Measurements from ENCODE around the gene CACTIN. TPM values are rescaled to one million over a fixed set of nuclear protein-coding genes. Genes with fewer than 3 reads are reported as not detected.
"Not testable (repeated sequence)": the region's sequence is repeated elsewhere in the genome, so short reads cannot be mapped to it uniquely, and the experiment has no call there.

The CACTIN gene
- total RNA-seq, result 19.1 and 32.4 TPM in 2 replicates

GRCh38 chr19:3626473-3627350 is at the start of gene CACTIN:
Gene CACTIN, minus strand, starts transcription at chr19:3626790. Its CDS starts 28 bp downstream, at chr19:3626762.
- peak; percentile 93 for DNase-seq (ENCODE audit: low read depth)

DNA sequence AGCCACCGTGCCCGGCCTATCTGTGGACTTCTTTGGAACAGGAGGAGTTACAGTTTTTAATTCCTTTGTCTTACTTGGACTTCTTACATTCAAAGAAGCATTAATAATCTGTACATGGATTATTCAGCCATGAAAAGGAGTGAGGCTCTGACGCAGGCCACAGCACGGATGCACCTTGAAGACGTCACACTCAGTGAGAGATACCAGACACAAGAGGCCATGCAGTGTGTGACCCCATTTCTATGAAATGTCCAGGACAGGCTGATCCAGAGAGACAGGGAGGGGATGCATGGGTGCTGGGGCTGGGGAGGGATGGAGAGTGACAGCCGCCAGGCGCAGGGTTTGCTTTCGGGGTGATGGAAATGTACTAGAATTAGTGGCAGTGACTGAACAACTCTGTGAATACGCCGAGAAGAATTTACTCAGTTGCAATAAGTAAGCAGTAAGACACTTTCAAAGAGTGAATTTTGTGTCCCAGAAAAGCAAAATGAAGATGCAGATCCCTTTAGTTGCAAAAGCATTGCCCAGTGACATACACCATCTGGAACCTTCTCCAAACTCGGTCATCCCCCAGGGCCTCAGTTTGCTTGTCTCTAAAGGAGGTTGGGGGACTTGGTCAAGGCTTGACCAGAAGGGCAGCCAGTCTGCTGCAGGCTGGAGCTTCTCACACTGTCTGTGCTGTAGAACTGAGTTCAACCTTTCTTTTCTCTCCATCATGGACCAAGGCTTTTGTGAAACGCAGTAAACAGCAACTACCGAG is 48.4 kb upstream of the CACTIN start:
- DNase-seq (ENCODE audit: low read depth), result no peak

GRCh38 chr19:3673506-3674439 is 47.2 kb upstream of the CACTIN start:
- no peak for DNase-seq (ENCODE audit: low read depth)

DNA sequence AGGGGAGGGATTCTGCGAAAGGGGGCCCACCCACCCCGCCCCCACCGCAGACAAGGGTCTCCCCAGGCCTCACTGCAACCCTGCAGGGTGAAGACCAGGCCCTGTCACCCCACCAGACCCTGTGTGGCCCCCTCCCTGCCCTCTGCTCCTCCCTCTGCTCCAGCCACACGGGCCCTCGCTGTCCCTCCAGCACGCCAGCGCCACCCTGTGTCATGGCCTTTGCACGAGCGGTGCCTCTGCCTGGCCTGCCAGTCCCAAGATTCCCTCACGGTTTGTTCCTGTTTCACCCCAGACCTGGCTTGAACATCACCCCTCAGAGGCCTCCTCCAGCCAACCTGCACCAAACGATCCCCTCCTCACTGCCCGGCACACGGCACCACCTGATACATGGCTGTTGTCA is 46.4 kb upstream of the CACTIN start:
- DNase-seq (ENCODE audit: low read depth), result no peak

- no peak for DNase-seq (ENCODE audit: low read depth)
Observed at GRCh38 chr19:3672575-3672948, 46.0 kb upstream of the CACTIN start.

DNA sequence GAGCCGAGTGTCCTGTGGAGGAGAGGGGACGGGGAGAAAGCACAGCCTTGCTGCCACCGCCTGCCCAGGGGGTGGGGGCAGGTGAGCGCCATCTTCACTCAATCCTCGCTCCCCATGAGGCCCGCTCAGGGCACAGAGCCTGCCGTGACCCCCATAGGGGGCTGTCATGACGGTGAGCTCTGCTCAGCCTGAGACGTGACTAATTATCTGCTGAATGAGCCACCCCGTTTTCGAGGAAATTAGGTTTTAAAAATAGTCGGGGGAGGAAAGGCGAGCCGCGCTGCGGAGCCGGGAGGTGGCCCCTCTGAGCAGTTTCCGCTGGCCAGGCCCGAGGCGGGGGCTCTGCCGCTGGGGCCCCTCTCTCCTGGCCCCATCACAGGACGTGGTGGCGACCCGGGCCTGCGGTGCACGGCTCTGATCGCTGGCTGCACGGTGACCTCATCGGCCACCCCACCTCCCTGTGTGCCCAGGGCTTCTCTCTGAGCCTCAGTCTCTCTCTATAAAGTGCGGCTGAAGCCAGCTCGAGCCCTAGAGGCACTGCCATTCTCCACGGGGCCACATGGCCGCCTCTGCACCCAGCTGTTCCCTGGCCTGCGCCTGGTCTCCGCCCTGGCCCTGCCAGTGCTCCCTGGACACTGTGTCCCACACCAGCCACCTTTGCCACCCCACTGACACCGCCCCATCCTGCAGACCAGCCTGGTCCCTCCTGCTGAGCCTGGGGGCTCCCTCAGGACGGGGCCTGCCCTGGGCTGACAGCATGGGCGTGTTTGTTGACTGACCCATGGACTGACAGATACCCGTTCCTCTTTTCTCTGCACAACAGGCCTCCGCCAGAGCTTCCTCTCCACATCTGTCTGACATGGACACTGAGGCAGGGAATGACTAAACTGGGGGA is 45.3 kb upstream of the CACTIN start:
- no peak for DNase-seq (ENCODE audit: low read depth)

GRCh38 chr19:3670796-3671679 is 44.4 kb upstream of the CACTIN start:
- no peak for DNase-seq (ENCODE audit: low read depth)

DNA sequence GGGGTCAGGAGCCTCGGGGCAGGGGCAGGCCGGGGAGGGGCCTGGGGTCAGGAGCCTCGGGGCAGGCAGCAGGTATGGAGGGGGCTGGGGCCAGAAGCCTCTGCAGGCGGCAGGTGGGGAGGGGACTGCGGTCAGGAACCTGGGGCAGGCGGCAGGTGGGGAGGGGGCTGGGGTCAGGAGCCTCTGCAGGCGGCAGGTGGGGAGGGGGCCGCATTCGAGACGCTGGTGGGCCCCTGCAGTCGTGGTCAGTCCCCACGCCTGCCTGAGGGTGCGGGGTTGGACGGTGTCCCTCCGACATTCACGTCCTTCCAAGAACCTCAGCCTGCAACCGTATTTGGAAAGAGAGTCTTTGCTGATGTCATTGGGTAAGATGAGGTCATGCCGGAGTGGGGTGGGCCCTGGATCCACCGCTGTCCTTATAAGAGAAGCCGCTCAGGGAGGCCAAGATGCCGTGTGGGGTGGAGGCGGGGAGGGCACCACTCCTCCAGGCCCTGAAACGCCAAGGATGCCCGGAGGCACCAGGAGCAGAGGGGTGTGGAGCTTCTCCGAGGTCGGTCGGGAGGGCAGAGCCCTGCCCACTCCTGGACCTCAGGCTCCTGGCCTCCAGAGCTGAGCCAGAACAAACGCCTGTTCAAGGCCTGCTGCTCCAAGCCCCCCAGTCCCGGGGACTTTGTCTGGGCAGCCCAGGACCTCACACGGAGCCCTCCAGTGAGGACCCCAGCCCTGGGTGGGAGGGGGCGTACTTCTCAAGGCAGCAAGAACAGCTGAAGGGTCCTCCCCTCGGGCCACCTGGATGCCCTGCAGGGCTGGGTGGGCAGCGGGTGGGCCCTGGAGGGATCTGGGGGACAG is 43.6 kb upstream of the CACTIN start:
- DNase-seq (ENCODE audit: low read depth), result no peak

DNA sequence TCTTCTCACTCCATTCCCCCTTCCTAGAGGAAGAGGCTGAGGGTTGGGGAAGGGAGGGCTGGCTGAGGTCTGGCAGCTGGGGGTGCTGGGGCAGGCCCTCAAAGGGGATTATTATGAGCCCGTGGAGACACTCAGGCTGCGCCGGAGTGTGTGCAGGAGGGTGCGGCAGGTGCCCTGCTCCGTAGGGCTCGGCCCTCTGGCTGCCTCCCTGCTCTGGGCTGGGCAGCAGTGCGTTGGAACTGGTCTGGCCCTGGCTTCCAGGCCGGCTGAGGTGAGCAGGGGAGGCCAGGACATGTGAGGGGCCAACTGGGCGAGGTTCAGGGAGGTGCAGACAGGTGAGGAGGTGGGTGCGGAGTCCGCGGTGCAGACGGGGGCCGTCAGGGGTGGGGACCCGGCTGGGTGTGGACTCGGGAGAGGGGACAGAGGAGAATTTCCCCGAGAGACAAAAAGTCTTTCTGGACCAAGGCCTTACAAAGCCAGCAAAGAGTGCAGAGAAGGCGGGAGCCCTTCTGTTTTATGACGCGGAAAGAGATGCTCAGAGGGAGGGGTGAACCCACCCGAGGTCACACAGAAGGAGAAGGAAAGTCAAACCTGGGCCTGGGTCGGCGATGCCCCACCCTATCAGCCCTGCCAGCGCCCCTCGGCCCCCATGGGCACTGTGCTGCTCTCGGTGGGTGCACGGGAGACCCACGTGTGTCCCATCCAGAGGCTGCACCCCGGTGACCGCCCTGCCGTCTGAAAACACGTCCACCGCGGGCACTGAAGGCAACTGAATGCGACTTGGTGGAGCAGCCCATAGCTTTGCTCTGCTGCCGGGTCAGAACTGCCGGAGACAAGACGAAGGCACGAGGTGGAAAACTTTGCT is 42.7 kb upstream of the CACTIN start:
- DNase-seq (ENCODE audit: low read depth), result no peak

- no peak for DNase-seq (ENCODE audit: low read depth)
Observed at GRCh38 chr19:3668331-3669081, 41.9 kb upstream of the CACTIN start.

DNA sequence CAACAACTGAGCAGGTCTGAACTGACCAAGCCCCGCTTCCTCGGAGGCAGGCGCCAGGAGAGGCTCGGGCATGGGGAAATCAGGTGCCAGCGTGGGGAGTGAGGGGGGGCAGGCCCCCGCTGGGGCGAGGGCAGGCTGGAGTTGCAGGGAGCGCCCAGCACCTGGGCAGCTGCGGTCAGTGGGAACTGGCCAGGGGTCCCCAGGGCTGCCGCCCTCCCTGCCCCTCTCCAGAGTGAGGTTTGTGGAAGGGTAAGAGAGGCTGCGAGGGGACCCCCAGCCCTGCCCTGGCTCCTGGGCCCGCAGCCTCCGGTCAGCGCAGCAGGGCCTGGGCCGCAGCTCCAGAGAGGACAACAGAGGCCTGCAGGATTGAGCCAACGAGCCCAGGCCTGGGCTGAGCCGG is 41.2 kb upstream of the CACTIN start:
- no peak for DNase-seq (ENCODE audit: low read depth)

- DNase-seq (ENCODE audit: low read depth), result no peak
Observed at GRCh38 chr19:3667037-3667638, 40.5 kb upstream of the CACTIN start.

GRCh38 chr19:3666545-3666856 is 39.9 kb upstream of the CACTIN start:
- not testable (repeated sequence) for DNase-seq (ENCODE audit: low read depth)

DNA sequence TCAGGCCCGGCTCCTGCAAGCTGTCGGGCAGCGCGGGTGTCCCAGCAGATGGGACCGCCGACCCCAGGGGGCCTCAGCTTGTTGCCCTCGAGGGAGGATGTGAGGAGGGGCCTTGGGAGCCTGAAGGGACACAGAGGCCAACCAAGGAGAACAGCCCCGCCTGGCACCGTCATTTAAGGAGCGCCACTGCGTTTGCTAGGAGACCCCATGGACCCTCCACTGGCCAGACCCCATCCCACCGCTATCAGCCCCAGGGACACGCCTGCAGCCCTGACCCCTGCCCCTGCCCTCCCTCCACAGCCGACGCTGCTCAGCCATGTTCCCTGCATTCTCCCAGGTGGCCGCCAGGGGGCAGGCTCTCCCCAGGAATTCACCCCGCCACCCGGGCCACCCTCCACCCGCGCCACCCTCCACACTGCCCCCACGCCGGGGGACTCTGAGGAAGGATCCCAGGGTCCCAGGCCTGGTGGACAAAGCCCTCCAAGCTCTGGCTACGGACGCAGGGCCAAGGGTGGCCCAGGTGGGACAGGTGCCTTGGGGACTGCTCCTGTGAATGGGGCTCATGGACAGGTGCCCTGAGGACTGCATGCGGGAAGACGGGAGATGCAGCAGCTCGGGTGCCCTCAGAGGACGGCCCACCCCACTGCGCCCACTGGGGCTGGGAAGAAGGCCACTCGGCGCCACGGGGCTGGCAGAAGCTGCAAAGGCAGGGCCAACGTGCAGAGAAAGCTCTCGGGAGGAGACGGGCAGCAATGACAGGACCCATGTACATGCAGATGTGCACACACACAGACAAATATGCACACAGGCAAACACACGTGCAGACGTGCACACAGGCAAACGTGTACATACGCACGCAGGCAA is 39.3 kb upstream of the CACTIN start:
- DNase-seq (ENCODE audit: low read depth), result no peak

GRCh38 chr19:3664879-3665642 is 38.5 kb upstream of the CACTIN start:
- DNase-seq (ENCODE audit: low read depth), result no peak

Data from renal cortical epithelial cell (primary cell).